Measurements from ENCODE around the gene EIF4G3. TPM values are rescaled to one million over a fixed set of nuclear protein-coding genes. Genes with fewer than 3 reads are reported as not detected.

The EIF4G3 gene
- total and polyA plus RNA-seq, 10 of the 15 experiments (the other 5 are each of a cell fraction or from before 2014, with no cell fraction given) = 7.4 to 45.1 (median 29.1) TPM

- no peak for TF ChIP-seq ATF2 (IDR thresholded peaks at IDR 0.05; ENCODE audit: low read length)
- TF ChIP-seq TBL1XR1 (IDR thresholded peaks at IDR 0.05; ENCODE audit: low read depth, low read length) = no peak
- no peak for TF ChIP-seq ZNF217 (IDR thresholded peaks at IDR 0.05)
- TF ChIP-seq SKIL (IDR thresholded peaks at IDR 0.05; ENCODE audit: low read depth, poor library complexity, severe bottlenecking) = no peak
- no peak for TF ChIP-seq ATF7 (IDR thresholded peaks at IDR 0.05; ENCODE audit: low read depth)
- TF ChIP-seq SREBF1 (IDR thresholded peaks at IDR 0.05; ENCODE audit: low read length) = no peak
Observed at GRCh38 chr1:21034725-21035628, 141.7 kb downstream of the EIF4G3 start (continued).

- H3K27ac ChIP-seq (ENCODE audit: control insufficient read depth, insufficient read depth) = no peak overlapping the region
- DNase-seq (ENCODE audit: low read depth, low spot score) = no peak
- no peaks in the 10 kb centered on the region for H3K27me3 ChIP-seq (replicated peaks in 1 of 2; ENCODE audit: control insufficient read depth in 2 of 2, insufficient read depth in 2 of 2, low read length in 1 of 2)
- no peak overlapping the region for H2AFZ ChIP-seq (ENCODE audit: control insufficient read depth, low read depth, low read length)
- no peak for ATAC-seq
- no peaks in the 10 kb centered on the region for H4K20me1 ChIP-seq (ENCODE audit: control insufficient read depth, insufficient read depth)
- SMC1A ChIA-PET (ENCODE audit: uncharacterized antibody, unreplicated experiment) = interaction anchor here (0.5 to 1.6 kb wide), 3 partner anchors 10 to 30 kb away, joined by 3 to 5 read pairs (median 3); no protein-coding TSS in a partner anchor
- no peak overlapping the region for H3K4me3 ChIP-seq
- POLR2A ChIA-PET = interaction anchor here (0.6 to 1.8 kb wide), 2 partner anchors 12 to 388 kb away, joined by 4 to 8 read pairs; no protein-coding TSS in a partner anchor
- H3K9ac ChIP-seq (ENCODE audit: control insufficient read depth, insufficient read depth, low read length) = no peak overlapping the region
- FAIRE-seq = peak; percentile 76
- 60% methylated on average over 3 of the region's 3 CpGs for WGBS (ENCODE audit: insufficient coverage, insufficient replicate concordance, low lambda C conversion rate, missing lambda C conversion rate)
- H3K79me2 ChIP-seq (ENCODE audit: control insufficient read depth, insufficient read depth, low read length) = no peaks in the 10 kb centered on the region; the same call in 1 of the 2 replicates
- RAD21 ChIA-PET (ENCODE audit: unreplicated experiment) = no interaction called here
- no peak overlapping the region for H3K4me2 ChIP-seq (ENCODE audit: control insufficient read depth, insufficient read depth)
- H3K36me3 ChIP-seq (ENCODE audit: control insufficient read depth in 2 of 2, insufficient read depth in 2 of 2, low read length in 1 of 2) = peaks cover 1 to 6% of the 10 kb centered on the region in 2 experiments; a peak in 3 of 4 replicates
- CTCF ChIA-PET = no interaction called here
- in situ Hi-C loops (cut with MboI) (no loop called here), intact Hi-C loops (cut with micrococcal nuclease; ENCODE audit: unreplicated experiment) (no loop called here)
- no TSS peak for BruUV-seq (replicated peaks)
- H3K9me3 ChIP-seq (replicated peaks; ENCODE audit: control insufficient read depth, insufficient read depth, low read length) = peaks cover 7% of the 10 kb centered on the region; the same call in 2 of the 3 replicates
- H3K4me1 ChIP-seq (ENCODE audit: control insufficient read depth, insufficient read depth, low read length) = no peaks in the 10 kb centered on the region
- TF ChIP-seq RUNX3 (IDR thresholded peaks at IDR 0.05; ENCODE audit: low read length) (no peak), USF1 (IDR thresholded peaks at IDR 0.05; ENCODE audit: borderline replicate concordance, extremely low read length, insufficient read depth, low read depth, low read length) (no peak), CREM (IDR thresholded peaks at IDR 0.05; ENCODE audit: low read depth) (no peak), CEBPB (IDR thresholded peaks at IDR 0.05; ENCODE audit: borderline replicate concordance in 1 of 2, low read depth in 2 of 2, low read length in 2 of 2) (no peak), MYB (IDR thresholded peaks at IDR 0.05; ENCODE audit: borderline replicate concordance, low read depth, low read length) (no peak), POLR2AphosphoS5 (IDR thresholded peaks at IDR 0.05; ENCODE audit: low read length) (no peak), TCF3 (IDR thresholded peaks at IDR 0.05; ENCODE audit: borderline replicate concordance, insufficient read depth, low read depth, low read length) (no peak), CBX5 (IDR thresholded peaks at IDR 0.05; ENCODE audit: low read depth) (no peak), TAF1 (IDR thresholded peaks at IDR 0.05; ENCODE audit: borderline replicate concordance, low read depth, low read length) (no peak), SKIL (IDR thresholded peaks at IDR 0.05; ENCODE audit: low read depth, poor library complexity, severe bottlenecking) (no peak)
Observed at GRCh38 chr1:21032741-21033140, 144.0 kb downstream of the EIF4G3 start.

Measured in GM12878 (cell line).